ELR (cell line): ENCODE data around the gene SLCO2A1.
A peak's percentile ranks its signal among the peaks of the same experiment; 100 is the strongest.
"Not testable (repeated sequence)": the region's sequence is repeated elsewhere in the genome, so short reads cannot be mapped to it uniquely, and the experiment has no call there.

Experiments used
- DNase-seq: peaks from one replicate; pipeline ENCODE4 v3.0.0-alpha.2; 2015; ENCODE audit warnings: low read depth

SLCO2A1 gene

DNA sequence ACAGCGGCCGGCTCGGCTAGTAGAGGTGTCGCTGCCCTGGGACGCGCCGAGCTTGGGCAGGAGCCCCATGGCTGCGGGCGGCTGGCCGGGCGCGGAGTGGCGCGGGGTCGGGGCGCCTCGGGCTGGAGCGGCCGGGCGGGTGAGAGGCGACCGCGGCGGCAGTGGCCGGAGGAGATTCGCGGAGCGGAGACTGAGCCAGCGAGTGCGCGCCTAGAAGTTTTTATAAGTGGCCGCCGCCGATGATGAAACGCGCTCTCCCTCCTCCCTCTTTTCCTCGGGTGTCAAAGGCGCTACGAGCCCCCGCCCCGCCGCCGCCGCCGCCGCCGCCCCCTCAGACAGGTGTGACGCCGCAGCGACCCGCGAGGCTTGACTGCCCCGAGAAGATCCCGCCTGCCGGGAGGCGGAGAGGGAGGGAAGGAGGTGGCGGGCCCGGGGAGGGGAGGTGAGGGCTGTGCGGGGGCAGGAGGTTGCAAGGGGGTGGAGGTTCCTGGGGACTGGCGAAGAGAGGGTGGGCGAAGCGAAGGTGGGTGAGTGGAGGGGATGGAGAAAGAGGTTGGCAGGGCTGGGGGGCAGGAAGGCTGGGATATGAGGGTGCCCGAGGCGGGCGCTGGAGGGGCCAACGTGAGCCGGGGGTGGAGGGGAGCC lies at the start of gene SLCO2A1:
SLCO2A1 (minus strand) TSS at position 192 of the 645 bp plus-strand sequence; CDS start at position 69, 123 bp downstream.
- DNase-seq, result peak; percentile 30

- peak; percentile 16 for DNase-seq
These were observed 49.4 kb upstream of the SLCO2A1 start for GRCh38 chr3:134079111-134079547.

DNA sequence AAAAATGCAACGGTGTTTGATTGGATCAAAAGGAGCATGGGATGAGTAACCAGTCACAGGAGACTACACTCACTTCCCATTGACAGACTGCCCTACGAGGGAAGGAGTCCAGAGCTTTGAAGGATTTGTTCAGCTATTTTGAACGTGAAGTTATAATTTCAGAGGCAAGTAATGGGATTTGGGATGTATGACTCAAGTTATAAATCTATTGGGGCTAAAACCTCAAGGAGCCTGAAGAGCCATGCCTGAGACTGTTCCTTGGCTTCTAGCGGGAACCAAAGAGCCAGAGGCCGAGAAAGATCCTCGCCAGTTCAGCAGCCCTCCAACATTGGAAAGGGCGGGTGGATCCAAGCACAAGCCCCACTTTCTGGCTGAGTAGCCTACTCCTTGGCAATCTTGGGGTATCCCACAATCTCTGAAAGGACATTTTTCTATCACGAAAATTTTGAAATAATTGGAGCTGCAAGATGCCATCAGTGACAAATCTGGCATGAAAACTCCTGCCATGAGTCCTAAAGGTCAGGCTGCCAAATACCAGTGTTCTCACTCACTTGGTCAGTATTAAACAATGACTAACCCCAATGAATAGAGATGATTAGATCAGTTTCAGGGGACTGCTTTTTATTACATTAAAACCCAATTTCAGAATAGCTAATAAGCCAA lies 48.6 kb upstream of the SLCO2A1 start:
- peak; percentile 62 for DNase-seq

GRCh38 chr3:134077649-134078161 lies 48.0 kb upstream of the SLCO2A1 start:
- DNase-seq, result no peak

GRCh38 chr3:134076851-134077250 lies 47.1 kb upstream of the SLCO2A1 start:
- no peak for DNase-seq

DNA sequence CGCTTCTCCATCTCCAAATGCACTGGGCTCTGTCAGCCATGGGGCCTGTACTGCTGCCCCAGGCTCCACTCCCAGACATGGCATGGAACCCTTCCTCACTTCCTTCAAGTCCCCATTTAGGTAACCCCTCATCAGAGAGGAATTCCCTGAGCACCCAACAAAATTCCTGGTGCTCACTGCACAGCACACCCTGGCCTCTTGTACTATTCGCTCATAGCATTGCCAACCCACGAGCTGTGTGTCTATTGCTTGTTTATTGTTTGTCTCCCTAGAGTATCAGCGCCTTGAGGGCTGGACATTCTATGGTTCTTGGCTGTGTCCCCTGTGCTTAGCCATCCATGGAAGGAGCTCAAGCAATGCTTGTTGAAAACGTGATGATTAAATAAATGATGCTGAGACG lies 46.1 kb upstream of the SLCO2A1 start:
- DNase-seq, result no peak

DNA sequence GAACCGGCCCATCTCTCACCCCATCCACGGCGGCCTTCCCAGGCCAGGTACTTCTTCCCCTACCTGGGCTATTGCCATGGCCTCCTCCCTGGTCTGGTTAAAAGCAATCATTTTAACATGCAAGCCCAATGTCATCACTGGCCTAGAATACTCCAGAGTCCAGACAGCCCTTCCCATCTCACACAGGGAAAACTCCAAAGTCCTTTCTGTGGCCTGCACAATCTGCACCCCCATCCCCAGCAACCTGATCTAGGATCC lies 45.8 kb upstream of the SLCO2A1 start:
- DNase-seq, result no peak

- no peak for DNase-seq
These were observed 45.3 kb upstream of the SLCO2A1 start for GRCh38 chr3:134074790-134075567.

DNA sequence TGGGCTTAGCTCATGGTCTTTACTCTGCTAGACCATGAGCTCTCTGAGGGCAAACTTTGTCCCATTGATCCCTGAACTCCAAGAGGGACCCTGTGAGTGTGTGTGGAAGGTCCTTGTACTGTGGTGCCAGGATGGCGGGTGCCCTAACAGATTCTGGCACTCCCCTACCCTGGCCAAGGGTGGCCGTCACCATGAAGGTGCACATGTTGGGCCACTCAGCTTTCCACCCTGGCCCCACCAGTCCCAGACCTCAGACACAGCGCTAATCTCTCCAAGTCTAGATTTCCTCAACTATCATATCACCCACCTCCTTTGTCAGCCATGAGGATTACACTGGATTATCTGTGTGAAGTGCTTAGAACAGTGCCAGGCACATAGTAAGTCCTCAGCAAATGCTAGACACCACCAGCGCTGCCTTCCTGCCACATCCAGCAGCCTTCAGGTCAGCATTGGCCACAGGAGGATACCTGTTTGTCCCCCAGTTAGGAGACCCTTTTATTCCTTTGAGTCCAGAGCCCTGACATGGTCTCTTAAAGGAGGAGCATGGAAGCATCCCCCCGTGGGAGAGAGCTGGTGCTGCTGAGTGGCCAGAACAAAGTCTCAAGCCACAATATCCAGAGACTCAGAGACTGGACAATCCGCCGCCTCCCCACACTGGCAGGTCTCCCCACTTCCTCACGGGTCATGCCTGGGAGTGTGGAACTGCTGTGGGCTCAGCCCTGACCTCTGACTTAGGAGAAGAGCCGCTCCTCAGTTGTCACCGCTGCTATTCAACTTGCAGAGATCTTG lies 44.5 kb upstream of the SLCO2A1 start:
- DNase-seq, result no peak

DNA sequence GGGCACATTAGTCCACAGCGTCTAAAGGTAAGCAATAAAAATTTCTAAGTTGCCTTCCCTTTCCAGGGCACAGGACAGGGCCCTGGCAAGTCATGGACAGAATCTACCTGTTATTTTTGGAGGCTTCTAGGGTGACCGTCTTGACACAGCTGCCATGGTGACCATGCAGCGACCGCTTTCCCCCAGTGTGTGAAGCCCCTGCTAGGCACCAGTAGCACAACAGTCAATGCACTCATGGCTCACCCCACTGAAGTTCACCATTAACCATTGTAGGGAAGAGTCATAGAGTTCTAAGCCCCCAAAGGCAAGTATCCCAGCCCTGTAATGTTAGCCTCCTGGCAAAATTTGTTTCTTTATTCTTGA lies 43.8 kb upstream of the SLCO2A1 start:
- no peak for DNase-seq

DNA sequence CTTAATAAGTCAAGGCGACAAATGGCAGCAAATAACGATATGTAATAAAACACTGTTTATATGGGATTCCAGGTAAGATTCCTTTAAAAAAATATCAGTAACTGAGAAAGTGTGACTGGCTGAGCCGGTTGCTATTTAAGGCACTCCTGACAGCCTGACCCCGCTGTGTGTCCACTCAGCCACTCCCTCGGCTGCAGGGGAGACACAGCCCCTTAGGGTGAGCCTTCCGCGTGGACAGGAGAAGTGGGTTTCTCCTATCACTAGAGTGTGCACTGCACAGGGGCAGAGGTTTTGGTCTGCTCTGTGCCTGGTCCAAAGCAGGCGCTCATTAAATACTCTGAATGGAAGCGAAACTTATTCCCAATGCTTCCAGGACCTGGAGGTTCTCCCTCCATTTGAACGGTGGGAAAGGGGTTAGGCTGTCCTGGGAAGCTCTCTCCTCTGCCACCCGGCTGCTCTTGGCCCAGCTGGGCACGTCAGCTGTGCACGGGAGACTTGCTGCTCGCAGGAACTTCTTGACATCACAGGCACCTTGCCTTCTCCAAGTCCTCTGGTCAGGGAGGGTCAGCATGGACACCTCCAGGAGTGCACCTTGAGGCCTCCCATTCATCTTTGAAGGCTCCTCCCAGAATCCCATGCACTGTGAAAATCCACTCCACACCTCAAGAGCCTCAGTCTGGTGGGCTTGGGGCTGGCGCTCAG lies 43.3 kb upstream of the SLCO2A1 start:
- DNase-seq, result no peak

DNA sequence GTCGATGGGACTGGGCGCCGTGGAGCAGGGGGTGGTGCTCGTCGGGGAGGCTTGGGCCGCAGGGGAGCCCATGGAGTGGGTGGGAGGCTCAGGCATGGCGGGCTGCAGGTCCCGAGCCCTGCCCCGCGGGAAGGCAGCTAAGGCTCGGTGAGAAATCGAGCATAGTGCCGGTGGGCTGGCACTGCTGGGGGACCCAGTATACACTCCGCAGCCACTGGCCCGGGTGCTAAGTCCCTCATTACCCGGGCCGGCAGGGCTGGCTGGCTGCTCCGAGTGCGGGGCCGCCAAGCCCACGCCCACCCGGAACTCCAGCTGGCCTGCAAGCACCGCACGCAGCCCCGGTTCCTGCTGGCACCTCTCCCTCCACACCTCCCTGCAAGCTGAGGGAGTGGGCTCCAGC lies 40.6 kb upstream of the SLCO2A1 start:
- not testable (repeated sequence) for DNase-seq

DNA sequence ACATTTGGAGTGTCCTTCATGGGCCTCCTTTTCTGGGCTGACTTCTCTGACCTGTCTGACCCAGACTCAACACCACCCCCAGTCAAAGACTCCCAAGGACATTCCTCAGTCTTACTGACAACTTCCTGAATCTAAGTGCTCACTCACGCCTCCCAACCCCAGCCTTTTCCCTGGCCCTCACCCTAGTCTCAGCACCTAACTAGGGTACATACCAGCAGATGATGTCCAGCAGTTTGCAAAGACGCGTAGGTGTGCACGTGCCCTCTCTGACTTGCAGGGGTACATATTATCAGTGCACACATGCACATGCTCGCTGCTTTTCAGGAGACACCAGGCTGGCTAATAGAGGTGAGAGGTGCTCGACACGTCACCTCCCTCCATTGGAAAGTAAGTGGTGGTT lies 38.7 kb upstream of the SLCO2A1 start:
- DNase-seq, result no peak

- DNase-seq, result no peak
These were observed 37.9 kb upstream of the SLCO2A1 start for GRCh38 chr3:134067531-134068161.

DNA sequence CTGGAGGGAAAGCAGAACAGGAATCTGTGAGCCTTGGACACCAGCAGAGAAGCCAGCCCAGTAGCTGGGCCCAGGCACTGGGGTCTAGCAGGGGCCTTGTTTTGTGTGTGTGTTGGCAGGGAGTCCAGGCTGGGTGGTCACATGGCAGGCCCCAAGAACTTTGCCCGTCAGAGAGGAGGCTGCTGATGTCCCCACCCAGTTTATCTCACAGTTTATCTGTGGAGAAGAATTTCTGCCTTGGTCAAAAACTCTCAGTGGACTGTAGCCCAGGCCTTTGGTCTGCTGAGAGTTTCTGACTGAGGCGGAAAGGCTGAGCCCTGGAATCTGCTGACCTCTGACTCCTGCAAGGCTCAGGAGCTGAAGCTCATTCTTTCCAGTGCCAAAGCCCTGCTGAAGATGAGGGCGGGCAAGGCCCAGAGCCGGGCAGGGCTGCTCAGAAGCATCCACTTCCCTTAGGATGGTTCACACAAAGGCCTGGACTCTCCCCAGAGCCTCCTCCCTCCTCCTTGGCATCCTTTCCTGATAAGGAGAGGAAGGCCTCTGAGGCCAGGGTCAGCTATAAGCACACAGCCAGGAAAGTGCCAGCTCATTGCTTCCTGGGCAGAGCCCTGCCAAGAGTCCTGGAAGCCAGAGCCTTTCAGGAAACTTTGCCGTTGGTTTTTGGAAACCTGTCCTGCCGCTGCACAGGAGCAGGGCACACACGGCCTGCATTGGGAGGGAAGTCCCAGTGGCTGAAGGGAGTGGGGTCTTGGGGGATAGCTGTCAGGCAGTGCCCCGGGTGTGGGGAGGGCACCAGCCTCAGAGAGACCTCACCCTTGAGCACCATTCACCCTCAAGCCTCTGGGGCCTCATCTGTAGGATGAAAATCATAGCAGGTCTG lies 37.2 kb upstream of the SLCO2A1 start:
- DNase-seq, result no peak

- no peak for DNase-seq
These were observed 36.4 kb upstream of the SLCO2A1 start for GRCh38 chr3:134066158-134066541.

DNA sequence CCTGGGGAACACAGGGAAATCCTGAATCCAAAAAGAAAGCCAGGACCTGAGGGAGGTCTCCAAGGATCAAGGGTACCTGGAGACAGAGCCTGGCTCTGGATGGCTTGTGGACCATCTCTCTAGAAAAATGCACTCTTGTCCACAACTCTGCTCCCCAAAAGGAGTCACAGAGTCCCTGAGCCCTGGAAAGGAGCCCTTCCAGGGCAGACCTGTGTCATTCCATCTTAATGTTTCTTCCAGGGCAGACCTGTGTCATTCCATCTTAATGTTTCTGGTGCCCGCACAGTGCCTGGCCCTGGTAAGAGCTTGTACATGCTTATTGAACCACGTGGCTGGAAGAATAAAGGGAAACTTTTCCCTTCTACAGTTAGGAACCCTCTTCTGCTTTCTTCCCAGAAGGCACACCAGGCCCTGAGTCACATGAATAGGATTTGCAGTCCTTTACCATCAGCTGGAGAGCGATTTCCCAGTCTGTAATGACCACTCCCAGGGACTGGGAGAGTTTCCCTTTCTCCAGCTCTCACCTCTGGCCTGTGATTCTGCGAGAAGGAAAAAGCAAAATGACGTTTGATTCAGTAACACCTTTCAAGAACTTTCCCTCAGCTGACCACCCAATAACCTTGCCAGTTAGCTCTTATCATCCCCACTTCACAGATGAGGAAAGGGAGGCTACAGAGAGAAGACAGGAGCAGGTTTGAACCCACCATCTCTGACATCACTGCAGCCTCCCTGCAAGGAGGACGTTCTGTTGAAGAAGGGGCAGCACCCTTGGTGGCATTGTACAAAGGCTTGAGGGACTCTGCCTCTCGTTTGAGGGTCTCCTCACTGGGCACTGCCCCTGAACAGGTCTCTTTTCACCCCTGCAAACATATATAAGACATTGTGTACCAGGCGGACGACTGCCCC lies 35.8 kb upstream of the SLCO2A1 start:
- DNase-seq, result no peak

GRCh38 chr3:134064081-134064480 lies 34.4 kb upstream of the SLCO2A1 start:
- no peak for DNase-seq

- no peak for DNase-seq
These were observed 31.7 kb upstream of the SLCO2A1 start for GRCh38 chr3:134061401-134061800.
